Astrocyte (in vitro differentiated cells and primary cell): Measurements from ENCODE around the gene UNC5CL. TPM values are rescaled to one million over a fixed set of nuclear protein-coding genes. Genes with fewer than 3 reads are reported as not detected.

Experiments
- DNase-seq: peaks from one replicate; pipeline ENCODE4 v3.0.0-alpha.2; 2010; ENCODE audit warnings: low read depth
- FAIRE-seq: peaks from 2 replicates; lab custom pipeline; 2011; peaks lifted over from hg19 to GRCh38; lab: Jason Lieb, UNC
- H2AFZ ChIP-seq: 2 replicates; pipeline ENCODE4 v1.6.0; 2012; ENCODE audit warnings: low read depth, low read length, inconsistent platforms
- H3K27ac ChIP-seq: 2 replicates; pipeline ENCODE4 v1.5.1; 2011; ENCODE audit warnings: low read depth, low read length, inconsistent platforms
- H3K27me3 ChIP-seq: 2 replicates; pipeline ENCODE4 v1.6.0; 2011; ENCODE audit warnings: low read length, inconsistent platforms; ENCODE audit not compliant: insufficient read depth
- H3K36me3 ChIP-seq: 2 replicates; pipeline ENCODE4 v1.5.1; 2011; ENCODE audit warnings: low read length, inconsistent platforms; ENCODE audit not compliant: insufficient read depth
- H3K4me1 ChIP-seq: 2 replicates; pipeline ENCODE4 v1.5.1; 2011; ENCODE audit warnings: low read length, inconsistent platforms; ENCODE audit not compliant: insufficient read depth
- H3K4me2 ChIP-seq: 2 replicates; pipeline ENCODE4 v1.6.0; 2012; ENCODE audit warnings: low read length, inconsistent platforms
- H3K4me3 ChIP-seq: 2 replicates; pipeline ENCODE4 v1.5.1; 2011; ENCODE audit warnings: low read depth, mild to moderate bottlenecking, low read length, inconsistent platforms; ENCODE audit not compliant: insufficient read depth
- H3K79me2 ChIP-seq: 2 replicates; pipeline ENCODE4 v1.6.0; 2012; ENCODE audit warnings: mild to moderate bottlenecking, low read length, inconsistent platforms; ENCODE audit not compliant: insufficient read depth
- H3K9ac ChIP-seq: 2 replicates; pipeline ENCODE4 v1.6.0; 2012; ENCODE audit warnings: mild to moderate bottlenecking, low read length, inconsistent platforms
- H3K9me3 ChIP-seq: 2 replicates; pipeline ENCODE4 v1.5.1; 2012; ENCODE audit warnings: low read depth, mild to moderate bottlenecking, low read length, inconsistent platforms; ENCODE audit not compliant: insufficient read depth
- H4K20me1 ChIP-seq: 2 replicates; pipeline ENCODE4 v1.6.0; 2012; ENCODE audit warnings: low read length, inconsistent platforms; ENCODE audit not compliant: insufficient read depth
- H3K27ac Mint-ChIP-seq: one replicate; pipeline ENCODE4 v1.8.0; 2021; ENCODE audit warnings: mild to moderate bottlenecking, mixed read lengths; ENCODE audit not compliant: unreplicated experiment
- H3K27me3 Mint-ChIP-seq: one replicate; pipeline ENCODE4 v1.8.0; 2021; ENCODE audit warnings: low read depth, mixed read lengths; ENCODE audit not compliant: unreplicated experiment
- H3K36me3 Mint-ChIP-seq: one replicate; pipeline ENCODE4 v1.8.0; 2021; ENCODE audit warnings: low read depth, mixed read lengths; ENCODE audit not compliant: unreplicated experiment
- H3K4me1 Mint-ChIP-seq: one replicate; pipeline ENCODE4 v1.8.0; 2021; ENCODE audit warnings: low read depth, mixed read lengths; ENCODE audit not compliant: unreplicated experiment
- H3K4me3 Mint-ChIP-seq: one replicate; pipeline ENCODE4 v1.8.0; 2021; ENCODE audit warnings: mild to moderate bottlenecking, moderate library complexity, mixed read lengths; ENCODE audit not compliant: unreplicated experiment
- H3K9me3 Mint-ChIP-seq: one replicate; pipeline ENCODE4 v1.8.0; 2021; ENCODE audit warnings: mild to moderate bottlenecking, mixed read lengths; ENCODE audit not compliant: unreplicated experiment
- CTCF ChIP-seq: IDR thresholded peaks from 2 replicates; pipeline ENCODE4 v1.5.1; 2011; ENCODE audit warnings: low read depth, mild to moderate bottlenecking, inconsistent platforms, low read length, moderate library complexity; ENCODE audit not compliant: insufficient read depth
- EZH2 ChIP-seq: IDR thresholded peaks from 2 replicates; pipeline ENCODE4 v1.6.1; 2012; ENCODE audit warnings: mild to moderate bottlenecking, low read length, inconsistent platforms; ENCODE audit not compliant: insufficient read depth
- total RNA-seq: library from RNA; stranded (reverse); gene quantifications from 2 replicates; pipeline ENCODE4 v1.2.1, GENCODE V29; 2021

The UNC5CL gene
- total RNA-seq, 1 donor from 2014 or later, result 0.27 TPM

GRCh38 chr6:41037107-41037900 is 1.7 kb downstream of the UNC5CL start:
- H3K4me1 ChIP-seq, result peaks cover 9% of the 10 kb centered on the region
- DNase-seq, result peak; percentile 12
- FAIRE-seq, result no peak
- H3K9me3 ChIP-seq, result no peaks in the 10 kb centered on the region
- Mint-ChIP-seq H3K27me3 (peaks cover 11% of the 10 kb centered on the region), H3K27ac (peak overlapping the region; percentile 48), H3K9me3 (peaks cover 3% of the 10 kb centered on the region), H3K4me3 (no peak overlapping the region), H3K4me1 (peaks cover 19% of the 10 kb centered on the region), H3K36me3 (no peaks in the 10 kb centered on the region)
- H3K27me3 ChIP-seq, result peaks cover 5% of the 10 kb centered on the region
- no peak overlapping the region for H3K27ac ChIP-seq
- H4K20me1 ChIP-seq, result no peaks in the 10 kb centered on the region
- no peak overlapping the region for H3K4me3 ChIP-seq
- no peak overlapping the region for H3K9ac ChIP-seq
- no peak overlapping the region for H2AFZ ChIP-seq
- H3K79me2 ChIP-seq, result no peaks in the 10 kb centered on the region
- H3K36me3 ChIP-seq, result no peaks in the 10 kb centered on the region
- H3K4me2 ChIP-seq, result no peak overlapping the region
- TF ChIP-seq EZH2 (no peak), CTCF (no peak)

GRCh38 chr6:41036601-41037000 is 2.4 kb downstream of the UNC5CL start:
- DNase-seq (no peak), FAIRE-seq (no peak)
- no peaks in the 10 kb centered on the region for H3K79me2 ChIP-seq
- peaks cover 5% of the 10 kb centered on the region for H3K27me3 ChIP-seq
- no peaks in the 10 kb centered on the region for H3K9me3 ChIP-seq
- no peak overlapping the region for H3K4me3 Mint-ChIP-seq
- TF ChIP-seq EZH2 (no peak), CTCF (no peak)
- no peaks in the 10 kb centered on the region for H3K9me3 Mint-ChIP-seq
- no peak overlapping the region for H3K27ac ChIP-seq
- H3K4me2 ChIP-seq, result no peak overlapping the region
- no peak overlapping the region for H2AFZ ChIP-seq
- peaks cover 15% of the 10 kb centered on the region for H3K27me3 Mint-ChIP-seq
- no peaks in the 10 kb centered on the region for H4K20me1 ChIP-seq
- H3K4me3 ChIP-seq, result no peak overlapping the region
- H3K4me1 ChIP-seq, result peaks cover 9% of the 10 kb centered on the region
- H3K36me3 Mint-ChIP-seq, result no peaks in the 10 kb centered on the region
- no peak overlapping the region for H3K9ac ChIP-seq
- no peak overlapping the region for H3K27ac Mint-ChIP-seq
- no peaks in the 10 kb centered on the region for H3K36me3 ChIP-seq
- H3K4me1 Mint-ChIP-seq, result peaks cover 19% of the 10 kb centered on the region

- DNase-seq (peak; percentile 27), FAIRE-seq (no peak)
- Histone ChIP-seq H4K20me1 (no peaks in the 10 kb centered on the region), H2AFZ (no peak overlapping the region), H3K4me1 (peaks cover 9% of the 10 kb centered on the region), H3K4me3 (no peak overlapping the region), H3K27me3 (peaks cover 5% of the 10 kb centered on the region), H3K4me2 (no peak overlapping the region), H3K27ac (no peak overlapping the region), H3K79me2 (no peaks in the 10 kb centered on the region), H3K36me3 (no peaks in the 10 kb centered on the region), H3K9ac (no peak overlapping the region), H3K9me3 (no peaks in the 10 kb centered on the region)
- no peak overlapping the region for H3K4me3 Mint-ChIP-seq
- H3K27me3 Mint-ChIP-seq, result peaks cover 16% of the 10 kb centered on the region
- H3K36me3 Mint-ChIP-seq, result no peaks in the 10 kb centered on the region
- TF ChIP-seq EZH2 (no peak), CTCF (no peak)
- H3K4me1 Mint-ChIP-seq, result peaks cover 19% of the 10 kb centered on the region
- no peaks in the 10 kb centered on the region for H3K9me3 Mint-ChIP-seq
- H3K27ac Mint-ChIP-seq, result no peak overlapping the region
These were observed 2.8 kb downstream of the UNC5CL start for GRCh38 chr6:41036186-41036585.
